Psoas muscle (tissue), 8 donors: ENCODE measurements around the gene TES. TPM values are rescaled to one million over a fixed set of nuclear protein-coding genes. Genes with fewer than 3 reads are reported as not detected.

ENCODE experiments used
- ATAC-seq, 4 donors: fragments of 200-7000 bp; cut with Tn5 transposase; one replicate each; pipeline ENCODE4 v1.9.1; 2020; ENCODE audit warnings: moderate library complexity in 3 of 4, mild to moderate bottlenecking in 2 of 4
- DNase-seq, 2 donors: peaks; one replicate each; pipeline ENCODE4 v3.0.0-alpha.2; 2020
- H3K27ac ChIP-seq: fragments of 200-600 bp; one replicate; pipeline ENCODE4 v1.8.0; 2022
- H3K27me3 ChIP-seq, 3 donors: fragments of 200-600 bp in 1 of 3; one replicate each; pipeline versions ENCODE4 v1.6.1 to v1.8.0; 2013 to 2022; ENCODE audit warnings: low read length in 2 of 3, mild to moderate bottlenecking in 2 of 3, moderate library complexity in 1 of 3; ENCODE audit not compliant: insufficient read depth in 3 of 3
- H3K36me3 ChIP-seq, 2 donors: fragments of 200-600 bp in 1 of 2; one replicate each; pipeline versions ENCODE4 v1.6.1 to v1.8.0; 2013 to 2022; ENCODE audit warnings: low read depth in 1 of 2, mild to moderate bottlenecking in 1 of 2, moderate library complexity in 1 of 2; ENCODE audit not compliant: insufficient read depth in 1 of 2
- H3K4me1 ChIP-seq: fragments of 200-600 bp; one replicate; pipeline ENCODE4 v1.8.0; 2022
- H3K4me3 ChIP-seq: fragments of 200-600 bp; one replicate; pipeline ENCODE4 v1.8.0; 2022; ENCODE audit warnings: mild to moderate bottlenecking
- H3K9me3 ChIP-seq: fragments of 200-600 bp; one replicate; pipeline ENCODE4 v1.8.0; 2022
- WGBS, 3 donors: extraction: QIAGEN DNeasy Blood & Tissue Kit; methylation state at CpG; one replicate each; pipeline versions ENCODE4 v1.1.6 to v1.1.7; 2013; 5-methylcytosine and 5-hydroxymethylcytosine counted together
- intact Hi-C, 2 donors: fragments of 100-400 bp; cut with DNase I; formaldehyde crosslinking; loops; one replicate each; pipeline versions ENCODE4 v1.11.0 to v1.14.2; 2022
- polyA plus RNA-seq, 3 donors: library from polyadenylated mRNA; stranded (reverse); fragments of 200-250 nt; gene quantifications; one replicate each; pipeline ENCODE4 v1.2.3, GENCODE V29; 2013
- total RNA-seq, 4 donors: library from RNA; stranded (reverse); fragmentation: NEBNext Ultra II Directional in 2 of 4; extraction: Animal tissue kit (Norgen Biotek cat#: 25700) in 2 of 4; gene quantifications; one replicate each; pipeline versions ENCODE4 v1.2.1 to v1.2.4, GENCODE V29; 2021 to 2023
- TF ChIP-seq, protein P1 (sequence below): fragments of 200-600 bp; IDR thresholded peaks from one replicate; pipeline ENCODE4 v1.8.0; 2022; ENCODE audit warnings: antibody characterized with exemption
- donor health status: healthy with polysubstance abuse.
- donor health status: DM: no; HTN: no; CAD: no; lungs with moderate emphysema.
- donor health status: Bipolar disorder and iron deficiency.
- donor health status: healthy.
- donor health status: DM: yes; HTN: yes; CAD: no.
- donor health status: DM: no; HTN: no; CAD: no.
- donor health status: DM: no; HTN: no; CAD: no.
- donor health status: DM: yes; HTN: yes; CAD: no.

TES gene
- total and polyA plus RNA-seq, 7 donors: 2.9 to 8.1 (median 5.8) TPM

GRCh38 chr7:116164552-116165306, 45.6 kb upstream of the TES start:
- H3K4me3 ChIP-seq: no peak overlapping the region
- H3K4me1 ChIP-seq: no peaks in the 10 kb centered on the region
- no peak overlapping the region for H3K27ac ChIP-seq
- H3K36me3 ChIP-seq: no peaks in the 10 kb centered on the region
- DNase-seq: no peak
- whole genome bisulfite sequencing, 3 donors: 72 to 86% (median 81%) methylated on average over 2 of the region's 2 CpGs
- intact Hi-C loops: no loop called here
- no peak for ATAC-seq
- TF ChIP-seq, protein P1, sequence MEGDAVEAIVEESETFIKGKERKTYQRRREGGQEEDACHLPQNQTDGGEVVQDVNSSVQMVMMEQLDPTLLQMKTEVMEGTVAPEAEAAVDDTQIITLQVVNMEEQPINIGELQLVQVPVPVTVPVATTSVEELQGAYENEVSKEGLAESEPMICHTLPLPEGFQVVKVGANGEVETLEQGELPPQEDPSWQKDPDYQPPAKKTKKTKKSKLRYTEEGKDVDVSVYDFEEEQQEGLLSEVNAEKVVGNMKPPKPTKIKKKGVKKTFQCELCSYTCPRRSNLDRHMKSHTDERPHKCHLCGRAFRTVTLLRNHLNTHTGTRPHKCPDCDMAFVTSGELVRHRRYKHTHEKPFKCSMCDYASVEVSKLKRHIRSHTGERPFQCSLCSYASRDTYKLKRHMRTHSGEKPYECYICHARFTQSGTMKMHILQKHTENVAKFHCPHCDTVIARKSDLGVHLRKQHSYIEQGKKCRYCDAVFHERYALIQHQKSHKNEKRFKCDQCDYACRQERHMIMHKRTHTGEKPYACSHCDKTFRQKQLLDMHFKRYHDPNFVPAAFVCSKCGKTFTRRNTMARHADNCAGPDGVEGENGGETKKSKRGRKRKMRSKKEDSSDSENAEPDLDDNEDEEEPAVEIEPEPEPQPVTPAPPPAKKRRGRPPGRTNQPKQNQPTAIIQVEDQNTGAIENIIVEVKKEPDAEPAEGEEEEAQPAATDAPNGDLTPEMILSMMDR: no peak
- no peaks in the 10 kb centered on the region for H3K27me3 ChIP-seq
- H3K9me3 ChIP-seq: no peaks in the 10 kb centered on the region

- TF ChIP-seq, protein P1: no peak
- 88 to 91% (median 88%) methylated on average over 2 of the region's 2 CpGs for WGBS, 3 donors
- Histone ChIP-seq H3K27me3 (no peaks in the 10 kb centered on the region), H3K4me3 (no peak overlapping the region), H3K36me3 (no peaks in the 10 kb centered on the region), H3K9me3 (no peaks in the 10 kb centered on the region), H3K27ac (no peak overlapping the region), H3K4me1 (no peaks in the 10 kb centered on the region)
- DNase-seq: no peak
- intact Hi-C loops: no loop called here
- no peak for ATAC-seq
Measured at GRCh38 chr7:116165717-116166116, 44.6 kb upstream of the TES start.

- H3K27ac ChIP-seq: no peak overlapping the region
- TF ChIP-seq, protein P1: no peak
- no peak overlapping the region for H3K4me3 ChIP-seq
- no peaks in the 10 kb centered on the region for H3K27me3 ChIP-seq
- intact Hi-C loops: no loop called here
- no peaks in the 10 kb centered on the region for H3K36me3 ChIP-seq
- DNase-seq: no peak
- H3K9me3 ChIP-seq: no peaks in the 10 kb centered on the region
- no peaks in the 10 kb centered on the region for H3K4me1 ChIP-seq
- ATAC-seq: peak in 1 of 4 donors; percentile 15
- 54 to 86% (median 61%) methylated on average over 2 of the region's 2 CpGs for WGBS, 3 donors
Measured at GRCh38 chr7:116166156-116166555, 44.2 kb upstream of the TES start.

GRCh38 chr7:116167177-116167576, 43.2 kb upstream of the TES start:
- no peaks in the 10 kb centered on the region for H3K9me3 ChIP-seq
- no peaks in the 10 kb centered on the region for H3K27me3 ChIP-seq
- no peak overlapping the region for H3K4me3 ChIP-seq
- TF ChIP-seq, protein P1: no peak
- no peaks in the 10 kb centered on the region for H3K4me1 ChIP-seq
- no peak overlapping the region for H3K27ac ChIP-seq
- intact Hi-C loops: no loop called here
- ATAC-seq (no peak), DNase-seq (no peak)
- no peaks in the 10 kb centered on the region for H3K36me3 ChIP-seq
- 79 to 92% (median 86%) methylated on average over 4 of the region's 4 CpGs for WGBS, 3 donors

GRCh38 chr7:116169060-116169459, 41.3 kb upstream of the TES start:
- no peak for ATAC-seq
- Histone ChIP-seq H3K4me1 (no peaks in the 10 kb centered on the region), H3K27me3 (no peaks in the 10 kb centered on the region), H3K27ac (no peak overlapping the region), H3K36me3 (no peaks in the 10 kb centered on the region), H3K4me3 (no peak overlapping the region), H3K9me3 (no peaks in the 10 kb centered on the region)
- intact Hi-C loops: no loop called here
- no peak for DNase-seq
- TF ChIP-seq, protein P1: no peak
- 60 to 63% (median 61%) methylated on average over 1 of the region's 1 CpG for WGBS, 3 donors
